ENCODE results near the gene ADAP1. TPM values are rescaled to one million over a fixed set of nuclear protein-coding genes. Genes with fewer than 3 reads are reported as not detected.
"Not testable (repeated sequence)": the region's sequence is repeated elsewhere in the genome, so short reads cannot be mapped to it uniquely, and the experiment has no call there.

The ADAP1 gene
- total and polyA plus RNA-seq, 2 of the 13 experiments (the other 11 are each of a cell fraction or from before 2014, with no cell fraction given), result 10.5 to 24.6 TPM

DNA sequence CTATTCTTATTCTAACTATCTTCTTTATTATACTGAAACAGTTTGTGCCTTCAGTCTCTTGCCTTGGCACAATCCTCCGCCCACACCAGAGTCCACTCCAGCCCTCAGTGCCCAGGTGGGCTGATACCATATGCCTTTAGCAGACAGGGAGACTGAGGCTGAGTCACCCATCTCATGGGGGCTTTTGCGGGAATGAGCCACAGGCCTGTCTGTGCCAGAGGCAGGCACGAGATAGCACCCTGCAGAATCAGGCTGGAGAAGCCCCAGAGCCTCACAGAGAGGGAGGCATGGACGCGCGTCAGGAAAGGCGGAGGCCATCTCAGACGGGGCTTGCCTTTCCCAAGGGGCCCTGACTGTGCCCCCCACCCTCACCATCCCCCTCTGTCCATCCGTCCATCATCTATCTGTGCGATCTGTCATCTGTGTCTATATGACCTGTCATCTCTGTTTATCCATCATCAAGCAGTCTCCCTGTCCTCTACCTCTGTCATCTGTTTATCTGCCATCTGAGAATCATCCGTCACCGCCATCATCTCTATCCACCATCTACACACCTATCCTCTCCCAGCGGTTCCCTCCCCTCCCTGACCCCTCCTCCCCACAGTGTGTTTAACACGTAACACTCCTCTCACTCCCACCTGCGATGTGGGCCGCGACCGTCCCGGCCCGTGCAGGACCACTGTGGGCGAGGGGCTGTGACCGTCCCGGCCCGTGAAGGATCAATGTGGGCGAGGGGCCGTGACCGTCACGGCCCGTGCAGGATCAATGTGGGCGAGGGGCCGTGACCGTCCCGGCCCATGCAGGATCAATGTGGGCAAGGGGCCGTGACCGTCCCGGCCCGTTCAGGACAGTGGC, 7.3 kb upstream of the ADAP1 start:
- in situ Hi-C loops (cut with HindIII; ENCODE audit: extremely low pct_ligation_motif_present, low pct_unique_long_range_greater_than_20kb), result no loop called here
- no TSS peak for BruUV-seq (replicated peaks)
- no peak overlapping the region for H3K4me2 ChIP-seq (ENCODE audit: low read depth, low read length)
- H3K36me3 ChIP-seq (replicated peaks in 1 of 2; ENCODE audit: control insufficient read depth in 1 of 2, insufficient read depth in 2 of 2, low read length in 2 of 2), result peaks cover 0 to 4% of the 10 kb centered on the region in 2 experiments; a peak in 1 of 5 replicates
- H3K4me1 ChIP-seq (ENCODE audit: insufficient read depth, low read length), result peaks cover 82% of the 10 kb centered on the region
- TF ChIP-seq ZNF317 (CRISPR knock-in tag; IDR thresholded peaks at IDR 0.05), result peak; percentile 94
- TF ChIP-seq ARNT2 (CRISPR knock-in tag; IDR thresholded peaks at IDR 0.05; ENCODE audit: low read depth), result no peak
- TF ChIP-seq BRD4 (CRISPR knock-in tag; IDR thresholded peaks at IDR 0.05), result no peak
- TF ChIP-seq HMGA1 (CRISPR knock-in tag; conservative IDR thresholded peaks at IDR 0.05), result no peak
- no peak for TF ChIP-seq ELK4 (CRISPR knock-in tag; IDR thresholded peaks at IDR 0.05; ENCODE audit: borderline replicate concordance)
- TF ChIP-seq, protein P1, sequence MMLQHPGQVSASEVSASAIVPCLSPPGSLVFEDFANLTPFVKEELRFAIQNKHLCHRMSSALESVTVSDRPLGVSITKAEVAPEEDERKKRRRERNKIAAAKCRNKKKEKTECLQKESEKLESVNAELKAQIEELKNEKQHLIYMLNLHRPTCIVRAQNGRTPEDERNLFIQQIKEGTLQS (CRISPR knock-in tag; IDR thresholded peaks at IDR 0.05), result no peak
- no peak for TF ChIP-seq STAG1 (CRISPR knock-in tag; IDR thresholded peaks at IDR 0.05)
- POLR2A ChIA-PET, result interaction anchor here (1.6 to 5.2 kb wide), 5 partner anchors 12 to 24 kb away, joined by 3 to 95 read pairs (median 8); partner anchors contain the start of genes COX19 and CYP2W1
- WGBS (ENCODE audit: low lambda C conversion rate), result 96% methylated on average over 36 of the region's 37 CpGs
- no peak overlapping the region for H3K4me3 ChIP-seq (replicated peaks in 1 of 3; ENCODE audit: insufficient read depth in 1 of 3, low read depth in 2 of 3, low read length in 3 of 3)
- CTCF ChIA-PET (ENCODE audit: low intra/inter-chr PET ratio, low total read pairs), result no interaction called here
- no peaks in the 10 kb centered on the region for H3K27me3 ChIP-seq (ENCODE audit: control insufficient read depth in 1 of 2, insufficient read depth in 2 of 2, low read length in 2 of 2)
- no peak for DNase-seq (ENCODE audit: low spot score)
- H3K9me3 ChIP-seq (ENCODE audit: low read length), result no peaks in the 10 kb centered on the region
- no peak for ATAC-seq
- H2AFZ ChIP-seq (ENCODE audit: low read length), result no peak overlapping the region
- no peak overlapping the region for H3K9ac ChIP-seq (ENCODE audit: insufficient read depth, low read depth, low read length)
- peaks cover 7% of the 10 kb centered on the region; the same call in 1 of the 2 replicates for H4K20me1 ChIP-seq (ENCODE audit: insufficient read depth, low read length)
- intact Hi-C loops (cut with micrococcal nuclease; ENCODE audit: unreplicated experiment), result no loop called here
- no peak overlapping the region for H3K27ac ChIP-seq (ENCODE audit: extremely low read length, insufficient read depth, low read length)
- no peaks in the 10 kb centered on the region for H3K79me2 ChIP-seq (ENCODE audit: insufficient read depth, low read length)
- no peak for FAIRE-seq

GRCh38 chr7:960972-961371, 6.5 kb upstream of the ADAP1 start:
- not testable (repeated sequence) for FAIRE-seq

More at GRCh38 chr7:960972-961371, 6.5 kb upstream of the ADAP1 start:
- H3K4me2 ChIP-seq (ENCODE audit: low read depth, low read length); CTCF ChIA-PET (ENCODE audit: low intra/inter-chr PET ratio, low total read pairs); H3K4me3 ChIP-seq (replicated peaks in 1 of 3; ENCODE audit: insufficient read depth in 1 of 3, low read depth in 2 of 3, low read length in 3 of 3); DNase-seq (ENCODE audit: low spot score); H3K9me3 ChIP-seq (ENCODE audit: low read length); H4K20me1 ChIP-seq (ENCODE audit: insufficient read depth, low read length); ATAC-seq; H3K9ac ChIP-seq (ENCODE audit: insufficient read depth, low read depth, low read length); H2AFZ ChIP-seq (ENCODE audit: low read length); in situ Hi-C loops (cut with HindIII; ENCODE audit: extremely low pct_ligation_motif_present, low pct_unique_long_range_greater_than_20kb); H3K27me3 ChIP-seq (ENCODE audit: control insufficient read depth in 1 of 2, insufficient read depth in 2 of 2, low read length in 2 of 2); BruUV-seq (replicated peaks); H3K79me2 ChIP-seq (ENCODE audit: insufficient read depth, low read length); H3K36me3 ChIP-seq (replicated peaks in 1 of 2; ENCODE audit: control insufficient read depth in 1 of 2, insufficient read depth in 2 of 2, low read length in 2 of 2); intact Hi-C loops (cut with micrococcal nuclease; ENCODE audit: unreplicated experiment): not testable (repeated sequence)
- 89% methylated on average over 12 of the region's 13 CpGs for WGBS (ENCODE audit: low lambda C conversion rate)
- H3K27ac ChIP-seq (ENCODE audit: extremely low read length, insufficient read depth, low read length), result peak overlapping the region; percentile 73
- POLR2A ChIA-PET, result interaction anchor here (1.7 to 5.2 kb wide), 2 partner anchors 13 to 22 kb away, joined by 8 to 95 read pairs; partner anchors contain the start of genes COX19 and CYP2W1
- peaks cover 84% of the 10 kb centered on the region for H3K4me1 ChIP-seq (ENCODE audit: insufficient read depth, low read length)
